Peyer's patch (tissue), 4 donors: ENCODE results near the gene ANKS1A. TPM values are rescaled to one million over a fixed set of nuclear protein-coding genes. Genes with fewer than 3 reads are reported as not detected.

Experiments used
- DNase-seq, 3 donors: peaks; one replicate each; pipeline ENCODE4 v3.0.0-alpha.2; 2017 to 2019
- H3K27ac ChIP-seq, 4 donors: fragments of 200-600 bp; sonication (generic); one replicate each; pipeline ENCODE4 v1.5.1; 2016 to 2019
- H3K27me3 ChIP-seq, 2 donors: fragments of 200-600 bp; sonication (generic); one replicate each; pipeline ENCODE4 v1.5.1; 2019
- H3K36me3 ChIP-seq, 3 donors: fragments of 200-600 bp; sonication (generic); one replicate each; pipeline ENCODE4 v1.5.1; 2016 to 2019
- H3K4me1 ChIP-seq, 4 donors: fragments of 200-600 bp; sonication (generic); one replicate each; pipeline ENCODE4 v1.5.1; 2016 to 2019
- H3K4me3 ChIP-seq, 4 donors: fragments of 200-600 bp; sonication (generic); 1 replicate in 3 of 4; 2 replicates in 1 of 4; pipeline ENCODE4 v1.5.1; 2016 to 2019; ENCODE audit warnings: mild to moderate bottlenecking in 1 of 4
- H3K9me3 ChIP-seq, 4 donors: fragments of 200-600 bp; sonication (generic); one replicate each; pipeline ENCODE4 v1.5.1; 2016 to 2019; ENCODE audit warnings: mild to moderate bottlenecking in 1 of 4
- POLR2A ChIP-seq, 2 donors: fragments of 450-650 bp; IDR thresholded peaks; one replicate each; pipeline ENCODE4 v1.5.1; 2017; ENCODE audit warnings: antibody characterized with exemption in 2 of 2, mild to moderate bottlenecking in 2 of 2, moderate library complexity in 2 of 2
- small RNA-seq, 2 donors: library from RNA; depleted of rRNA; stranded (forward); fragments of <200 nt; gene quantifications; one replicate each; pipeline ENCODE3, GENCODE V24; 2016
- total RNA-seq, 4 donors: library from RNA; depleted of rRNA; stranded (reverse); fragments of >200 nt; gene quantifications; one replicate each; pipeline ENCODE4 v1.1.0, GENCODE V29; 2016
- TF ChIP-seq, protein P1 (sequence below), 6 experiments: fragments of 450-650 bp in 4 of 6; fragments of 200-600 bp in 2 of 6; sonication (generic) in 1 of 6; IDR thresholded peaks; one replicate each; pipeline ENCODE4 v1.5.1; 2017 to 2019; ENCODE audit warnings: antibody characterized with exemption in 6 of 6, mild to moderate bottlenecking in 3 of 6, moderate library complexity in 1 of 6

ANKS1A gene
- total RNA-seq, 4 donors from 2014 or later = 24.3 to 42.1 (median 31.9) TPM

DNA sequence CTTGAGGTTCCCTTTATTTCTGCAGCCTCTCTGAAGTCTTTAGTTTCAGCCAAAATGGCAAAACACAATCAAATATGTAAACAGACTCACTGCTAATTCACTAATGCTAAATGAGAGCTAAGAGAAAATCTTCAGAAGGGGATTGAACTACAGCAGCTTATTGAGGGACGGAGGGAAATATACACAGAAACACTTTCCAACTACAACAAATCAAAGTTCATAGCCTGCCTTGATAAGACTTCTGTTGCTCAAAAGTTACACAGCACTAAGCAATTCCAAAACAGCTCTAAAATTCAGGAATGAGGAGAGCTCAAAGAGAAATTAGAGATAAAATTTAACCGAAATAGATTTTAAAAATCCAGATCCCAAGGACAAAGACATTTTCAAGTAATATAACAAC, 250.4 kb downstream of the ANKS1A start:
- H3K27ac ChIP-seq = no peak overlapping the region
- no peak overlapping the region for H3K4me3 ChIP-seq
- DNase-seq = no peak
- no peaks in the 10 kb centered on the region for H3K36me3 ChIP-seq
- H3K9me3 ChIP-seq = no peaks in the 10 kb centered on the region
- TF ChIP-seq POLR2A (IDR thresholded peaks at IDR 0.05) = no peak
- TF ChIP-seq, protein P1, sequence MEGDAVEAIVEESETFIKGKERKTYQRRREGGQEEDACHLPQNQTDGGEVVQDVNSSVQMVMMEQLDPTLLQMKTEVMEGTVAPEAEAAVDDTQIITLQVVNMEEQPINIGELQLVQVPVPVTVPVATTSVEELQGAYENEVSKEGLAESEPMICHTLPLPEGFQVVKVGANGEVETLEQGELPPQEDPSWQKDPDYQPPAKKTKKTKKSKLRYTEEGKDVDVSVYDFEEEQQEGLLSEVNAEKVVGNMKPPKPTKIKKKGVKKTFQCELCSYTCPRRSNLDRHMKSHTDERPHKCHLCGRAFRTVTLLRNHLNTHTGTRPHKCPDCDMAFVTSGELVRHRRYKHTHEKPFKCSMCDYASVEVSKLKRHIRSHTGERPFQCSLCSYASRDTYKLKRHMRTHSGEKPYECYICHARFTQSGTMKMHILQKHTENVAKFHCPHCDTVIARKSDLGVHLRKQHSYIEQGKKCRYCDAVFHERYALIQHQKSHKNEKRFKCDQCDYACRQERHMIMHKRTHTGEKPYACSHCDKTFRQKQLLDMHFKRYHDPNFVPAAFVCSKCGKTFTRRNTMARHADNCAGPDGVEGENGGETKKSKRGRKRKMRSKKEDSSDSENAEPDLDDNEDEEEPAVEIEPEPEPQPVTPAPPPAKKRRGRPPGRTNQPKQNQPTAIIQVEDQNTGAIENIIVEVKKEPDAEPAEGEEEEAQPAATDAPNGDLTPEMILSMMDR (IDR thresholded peaks at IDR 0.05) = no peak
- peaks cover 0 to 8% (median 5%) of the 10 kb centered on the region in 4 donors for H3K4me1 ChIP-seq
- no peaks in the 10 kb centered on the region for H3K27me3 ChIP-seq

DNA sequence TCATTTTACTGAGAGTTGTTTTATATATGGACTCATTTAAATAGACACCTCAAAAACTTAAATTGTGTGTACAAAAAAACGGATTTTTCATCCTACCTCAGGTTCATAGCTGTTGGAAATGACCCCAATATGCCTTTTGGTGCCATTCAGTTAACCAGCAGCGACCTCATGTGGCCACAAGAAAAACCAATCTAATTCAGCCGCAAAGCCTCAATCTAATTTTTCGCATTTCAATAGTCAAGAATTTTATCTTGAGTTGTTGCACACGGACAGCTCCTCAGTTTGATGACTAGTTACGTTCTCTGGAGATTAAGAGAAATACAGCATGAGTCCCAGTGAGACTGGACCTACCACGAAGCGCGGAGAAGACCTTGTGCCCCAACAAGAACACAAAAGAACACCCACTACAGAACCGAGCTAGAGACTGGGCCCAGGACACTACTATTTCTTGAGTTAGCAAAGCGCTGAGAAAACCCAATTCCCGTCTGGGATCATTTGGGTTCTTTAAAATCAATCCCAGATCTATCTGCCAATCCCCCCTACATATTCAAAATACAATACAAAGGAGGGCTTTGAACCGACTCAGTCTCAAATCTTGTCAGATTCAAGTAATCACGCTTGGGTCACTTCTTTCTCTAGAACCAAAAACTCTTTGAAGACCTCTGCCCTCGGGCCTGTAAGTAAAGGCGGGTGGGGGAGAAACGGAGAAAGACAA, 251.0 kb downstream of the ANKS1A start:
- Histone ChIP-seq H3K27me3 (no peaks in the 10 kb centered on the region), H3K4me3 (no peak overlapping the region), H3K36me3 (no peaks in the 10 kb centered on the region), H3K4me1 (peaks cover 0 to 8% (median 5%) of the 10 kb centered on the region in 4 donors), H3K27ac (no peak overlapping the region), H3K9me3 (no peaks in the 10 kb centered on the region)
- TF ChIP-seq, protein P1 (IDR thresholded peaks at IDR 0.05) = peak; percentile 42 to 95 (median 86)
- TF ChIP-seq POLR2A (IDR thresholded peaks at IDR 0.05) = no peak
- DNase-seq = peak in 1 of 3 donors; percentile 75

DNA sequence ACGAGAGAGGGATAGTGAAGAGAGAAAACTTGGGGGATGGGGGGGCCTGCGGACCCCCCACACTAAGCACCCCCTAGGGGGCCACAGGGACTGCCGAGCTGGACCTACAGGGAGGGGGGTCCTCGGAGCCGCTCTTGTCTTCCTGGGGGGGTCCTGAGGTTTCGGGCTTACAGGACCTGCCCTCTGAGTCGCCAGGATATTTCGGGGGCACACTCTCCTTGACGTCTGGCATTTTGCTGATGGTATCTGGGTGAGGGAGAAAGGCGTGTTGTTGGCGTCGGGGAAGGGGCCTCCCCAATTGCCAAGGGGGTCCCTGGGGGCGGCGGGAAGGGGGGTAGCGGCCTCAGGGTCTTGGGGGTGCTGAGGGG, 251.6 kb downstream of the ANKS1A start:
- no peaks in the 10 kb centered on the region for H3K36me3 ChIP-seq
- H3K9me3 ChIP-seq = no peaks in the 10 kb centered on the region
- no peak for DNase-seq
- TF ChIP-seq, protein P1 (IDR thresholded peaks at IDR 0.05) = no peak
- no peak for TF ChIP-seq POLR2A (IDR thresholded peaks at IDR 0.05)
- H3K27ac ChIP-seq = no peak overlapping the region
- H3K4me3 ChIP-seq = peak overlapping the region in 2 of 4 donors; percentile 10 to 24
- no peaks in the 10 kb centered on the region for H3K27me3 ChIP-seq
- peaks cover 0 to 8% (median 5%) of the 10 kb centered on the region in 4 donors for H3K4me1 ChIP-seq

Small RNA genes within 50 kb of the gene (small RNA-seq; reads per million reads assigned to genes)
- 0 reads per million in 2 donors for gene AL138721.1

Other genes starting within 250 kb of the ANKS1A start
- gene ILRUN, start 192.5 kb upstream of the ANKS1A start, total RNA-seq = 10 to 100 TPM; 52.8 to 82.3 (median 73.9) TPM
- gene SNRPC, start 131.8 kb upstream of the ANKS1A start, total RNA-seq = 10 to 100 TPM; 40.1 to 60.9 (median 49.4) TPM
- 10 to 100 TPM; 10.2 to 13.2 (median 10.9) TPM for gene BLTP3A, start 97.2 kb upstream of the ANKS1A start, total RNA-seq
- 10 to 100 TPM; 22.1 to 30.5 (median 25.4) TPM for gene TAF11, start 1.2 kb upstream of the ANKS1A start, total RNA-seq